Measurements from ENCODE around the gene ACOT12.
"Not testable (repeated sequence)": the region's sequence is repeated elsewhere in the genome, so short reads cannot be mapped to it uniquely, and the experiment has no call there.

The ACOT12 gene

GRCh38 chr5:81336556-81336955 is 57.4 kb downstream of the ACOT12 start:
- no peak for DNase-seq

GRCh38 chr5:81335946-81336345 is 58.0 kb downstream of the ACOT12 start:
- no peak for DNase-seq

- no peak for DNase-seq
Measured at GRCh38 chr5:81334304-81335061, 59.5 kb downstream of the ACOT12 start.

- no peak for DNase-seq
Measured at GRCh38 chr5:81326554-81326953, 67.4 kb downstream of the ACOT12 start.

GRCh38 chr5:81317536-81317935 is 76.4 kb downstream of the ACOT12 start:
- DNase-seq = no peak

GRCh38 chr5:81316571-81316970 is 77.4 kb downstream of the ACOT12 start:
- DNase-seq = no peak

- DNase-seq = no peak
Measured at GRCh38 chr5:81315830-81316229, 78.1 kb downstream of the ACOT12 start.

GRCh38 chr5:81315336-81315735 is 78.6 kb downstream of the ACOT12 start:
- DNase-seq = no peak

- DNase-seq = no peak
Measured at GRCh38 chr5:81314581-81314980, 79.4 kb downstream of the ACOT12 start.

GRCh38 chr5:81313686-81314085 is 80.2 kb downstream of the ACOT12 start:
- no peak for DNase-seq

GRCh38 chr5:81313278-81313677 is 80.7 kb downstream of the ACOT12 start:
- DNase-seq = no peak

GRCh38 chr5:81310402-81311063 is 83.4 kb downstream of the ACOT12 start:
- no peak for DNase-seq

GRCh38 chr5:81308836-81309235 is 85.1 kb downstream of the ACOT12 start:
- no peak for DNase-seq

GRCh38 chr5:81305785-81306184 is 88.1 kb downstream of the ACOT12 start:
- DNase-seq = no peak

GRCh38 chr5:81303563-81303962 is 90.4 kb downstream of the ACOT12 start:
- no peak for DNase-seq

GRCh38 chr5:81302596-81302995 is 91.3 kb downstream of the ACOT12 start:
- no peak for DNase-seq

GRCh38 chr5:81301271-81302015 is 92.5 kb downstream of the ACOT12 start, which contains the start of gene ZCCHC9:
TSS of gene ZCCHC9 (plus strand) at chr5:81301587. CDS start at chr5:81304758, 3,171 bp downstream.
- peak; percentile 98 for DNase-seq

GRCh38 chr5:81300921-81301270 is 93.0 kb downstream of the ACOT12 start:
- DNase-seq = peak; percentile 9

- DNase-seq = no peak
Measured at GRCh38 chr5:81297531-81297930, 96.4 kb downstream of the ACOT12 start.

GRCh38 chr5:81294021-81294420 is 99.9 kb downstream of the ACOT12 start:
- not testable (repeated sequence) for DNase-seq

GRCh38 chr5:81292130-81292529 is 101.8 kb downstream of the ACOT12 start:
- no peak for DNase-seq

GRCh38 chr5:81290146-81290545 is 103.8 kb downstream of the ACOT12 start:
- no peak for DNase-seq

GRCh38 chr5:81288021-81288433 is 105.9 kb downstream of the ACOT12 start:
- DNase-seq = no peak

All from RPMI8226 (cell line).